NB4 (cell line): Measurements from ENCODE around the gene GALNT10.

Experiments used
- MYC ChIP-seq: IDR thresholded peaks from 2 replicates; pipeline ENCODE4 v1.6.1; 2011; ENCODE audit warnings: low read depth, low read length
- POLR2A ChIP-seq: IDR thresholded peaks from 2 replicates; pipeline ENCODE4 v1.6.1; 2011; ENCODE audit warnings: mild to moderate bottlenecking; ENCODE audit not compliant: insufficient read length; ENCODE audit errors: extremely low read depth
- TF ChIP-seq, protein P1 (sequence below): IDR thresholded peaks from one replicate; pipeline ENCODE4 v1.5.1; 2012; ENCODE audit warnings: low read depth, low read length

GRCh38 chr5:154254896-154255295 is 64.4 kb downstream of the GALNT10 start:
- TF ChIP-seq, protein P1, sequence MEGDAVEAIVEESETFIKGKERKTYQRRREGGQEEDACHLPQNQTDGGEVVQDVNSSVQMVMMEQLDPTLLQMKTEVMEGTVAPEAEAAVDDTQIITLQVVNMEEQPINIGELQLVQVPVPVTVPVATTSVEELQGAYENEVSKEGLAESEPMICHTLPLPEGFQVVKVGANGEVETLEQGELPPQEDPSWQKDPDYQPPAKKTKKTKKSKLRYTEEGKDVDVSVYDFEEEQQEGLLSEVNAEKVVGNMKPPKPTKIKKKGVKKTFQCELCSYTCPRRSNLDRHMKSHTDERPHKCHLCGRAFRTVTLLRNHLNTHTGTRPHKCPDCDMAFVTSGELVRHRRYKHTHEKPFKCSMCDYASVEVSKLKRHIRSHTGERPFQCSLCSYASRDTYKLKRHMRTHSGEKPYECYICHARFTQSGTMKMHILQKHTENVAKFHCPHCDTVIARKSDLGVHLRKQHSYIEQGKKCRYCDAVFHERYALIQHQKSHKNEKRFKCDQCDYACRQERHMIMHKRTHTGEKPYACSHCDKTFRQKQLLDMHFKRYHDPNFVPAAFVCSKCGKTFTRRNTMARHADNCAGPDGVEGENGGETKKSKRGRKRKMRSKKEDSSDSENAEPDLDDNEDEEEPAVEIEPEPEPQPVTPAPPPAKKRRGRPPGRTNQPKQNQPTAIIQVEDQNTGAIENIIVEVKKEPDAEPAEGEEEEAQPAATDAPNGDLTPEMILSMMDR, result no peak
- no peak for TF ChIP-seq POLR2A
- TF ChIP-seq MYC, result no peak
